Testis (tissue), 2 donors: ENCODE data around the gene RP2.

Source experiments
- CTCF ChIP-seq, 3 experiments: fragments of 450-650 bp in 2 of 3; fragments of 200-600 bp in 1 of 3; sonication (generic) in 1 of 3; IDR thresholded peaks; one replicate each; pipeline ENCODE4 v1.5.1; 2016 to 2019; ENCODE audit warnings: antibody characterized with exemption in 3 of 3, mild to moderate bottlenecking in 2 of 3, moderate library complexity in 1 of 3
- POLR2A ChIP-seq: fragments of 450-650 bp; IDR thresholded peaks from one replicate; pipeline ENCODE4 v1.6.1; 2017; ENCODE audit warnings: antibody characterized with exemption, mild to moderate bottlenecking, moderate library complexity

- TF ChIP-seq CTCF (IDR thresholded peaks at IDR 0.05) (no peak), POLR2A (no peak)
Measured at GRCh38 chrX:46920235-46920634, 83.4 kb downstream of the RP2 start.
